ENCODE results near the gene SLC30A3.

DNA sequence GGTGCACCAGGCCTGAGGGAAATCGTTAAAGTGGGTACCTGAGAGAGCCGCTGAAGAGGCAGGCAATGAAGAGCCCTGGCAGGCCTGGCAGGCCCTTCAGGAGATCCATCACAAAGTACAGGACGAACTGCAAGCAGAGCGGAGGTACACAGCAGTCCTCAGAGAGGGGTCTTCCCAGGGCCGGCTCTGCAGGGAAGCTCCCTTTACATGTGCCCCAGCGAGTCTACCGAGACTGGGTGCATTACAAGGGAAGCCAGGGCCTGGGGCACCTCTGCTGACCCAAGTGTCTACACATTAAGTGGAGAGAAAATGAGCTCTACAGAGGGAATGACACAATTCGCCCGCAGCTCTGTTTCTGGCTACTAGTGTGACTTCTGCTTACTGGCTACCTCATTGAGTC, 59.1 kb downstream of the SLC30A3 start:
- TF ChIP-seq POLR2A (IDR thresholded peaks at IDR 0.05) = no peak
- TF ChIP-seq, protein P1, sequence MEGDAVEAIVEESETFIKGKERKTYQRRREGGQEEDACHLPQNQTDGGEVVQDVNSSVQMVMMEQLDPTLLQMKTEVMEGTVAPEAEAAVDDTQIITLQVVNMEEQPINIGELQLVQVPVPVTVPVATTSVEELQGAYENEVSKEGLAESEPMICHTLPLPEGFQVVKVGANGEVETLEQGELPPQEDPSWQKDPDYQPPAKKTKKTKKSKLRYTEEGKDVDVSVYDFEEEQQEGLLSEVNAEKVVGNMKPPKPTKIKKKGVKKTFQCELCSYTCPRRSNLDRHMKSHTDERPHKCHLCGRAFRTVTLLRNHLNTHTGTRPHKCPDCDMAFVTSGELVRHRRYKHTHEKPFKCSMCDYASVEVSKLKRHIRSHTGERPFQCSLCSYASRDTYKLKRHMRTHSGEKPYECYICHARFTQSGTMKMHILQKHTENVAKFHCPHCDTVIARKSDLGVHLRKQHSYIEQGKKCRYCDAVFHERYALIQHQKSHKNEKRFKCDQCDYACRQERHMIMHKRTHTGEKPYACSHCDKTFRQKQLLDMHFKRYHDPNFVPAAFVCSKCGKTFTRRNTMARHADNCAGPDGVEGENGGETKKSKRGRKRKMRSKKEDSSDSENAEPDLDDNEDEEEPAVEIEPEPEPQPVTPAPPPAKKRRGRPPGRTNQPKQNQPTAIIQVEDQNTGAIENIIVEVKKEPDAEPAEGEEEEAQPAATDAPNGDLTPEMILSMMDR (IDR thresholded peaks at IDR 0.05) = no peak

All from testis (tissue), 2 donors.